ENCODE results near the gene HPS1. TPM values are rescaled to one million over a fixed set of nuclear protein-coding genes. Genes with fewer than 3 reads are reported as not detected.

Gene HPS1
- total and polyA plus RNA-seq, 2 of the 4 experiments (the other 2 are of a cell fraction), result 14.0 to 55.2 TPM

DNA sequence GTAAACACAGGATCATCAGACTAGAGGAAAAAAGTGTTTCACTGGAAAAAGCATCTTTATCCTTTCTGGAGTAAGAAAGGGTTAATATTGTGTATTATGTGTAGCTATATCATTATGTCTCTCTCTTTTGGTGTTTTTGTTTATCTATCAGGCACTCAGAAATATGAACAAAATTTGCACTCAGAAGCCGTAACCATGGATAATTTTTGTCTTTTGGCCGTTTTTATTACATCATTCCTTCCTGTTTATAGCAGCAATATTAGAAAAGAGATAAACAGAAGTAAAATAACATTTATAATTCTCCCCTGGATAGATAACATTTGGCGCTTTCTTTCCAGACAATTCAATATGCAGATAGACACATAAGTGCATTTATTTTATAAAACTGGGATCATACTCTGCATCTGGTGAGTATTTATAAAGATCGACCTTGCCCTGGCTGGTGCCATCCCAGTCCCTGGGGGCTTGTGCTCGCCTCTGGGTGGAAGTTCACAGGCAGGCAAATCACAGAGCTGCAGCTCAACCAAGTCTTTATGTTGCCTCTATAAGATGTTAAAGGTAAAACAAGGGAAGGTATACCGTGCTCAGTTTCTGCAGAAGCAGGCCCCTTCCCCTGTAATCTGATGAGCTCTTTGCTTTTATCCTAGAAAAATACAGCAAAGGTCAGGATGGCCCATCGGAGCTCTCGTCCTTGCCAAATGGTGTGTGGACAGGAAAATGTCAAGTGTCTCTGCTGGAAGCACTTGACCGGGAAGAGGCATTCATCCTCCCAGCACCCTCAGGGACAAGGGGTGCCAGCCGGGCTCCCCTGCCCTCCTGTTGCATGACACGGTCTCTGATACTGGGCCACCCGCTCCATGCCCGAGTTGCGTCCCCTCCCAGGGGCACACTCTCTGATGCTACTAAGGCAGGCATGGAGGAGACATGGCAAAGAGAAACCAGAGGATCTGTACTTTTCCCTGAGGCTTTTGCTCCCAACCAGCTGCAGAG, 75.6 kb downstream of the HPS1 start:
- Histone ChIP-seq H2BK20ac (ENCODE audit: low read depth, low read length) (peak overlapping the region; percentile 5; the same call in 1 of the 2 replicates), H3K36me3 (ENCODE audit: control insufficient read depth, insufficient read depth, low read length) (no peaks in the 10 kb centered on the region), H3K18ac (ENCODE audit: low read depth, low read length) (no peak overlapping the region), H3K9me3 (ENCODE audit: control insufficient read depth, insufficient read depth, low read length) (no peaks in the 10 kb centered on the region), H4K8ac (ENCODE audit: low read depth in 2 of 2, low read length in 2 of 2) (no peak overlapping the region; a peak in 1 of 4 replicates), H3K4me1 (ENCODE audit: control insufficient read depth, insufficient read depth, low read length) (peaks cover 23% of the 10 kb centered on the region), H2BK120ac (ENCODE audit: low read depth, low read length) (peak overlapping the region; percentile 22; the same call in 1 of the 2 replicates), H3K23ac (ENCODE audit: low read depth, low read length) (no peak overlapping the region), H3K9ac (ENCODE audit: low read depth, low read length) (no peak overlapping the region), H3K14ac (replicated peaks; ENCODE audit: low read depth, low read length) (0 out of 2 replicates have a peak overlapping the region, but pooled peaks have one; percentile 50), H2BK15ac (ENCODE audit: low read depth, low read length) (no peak overlapping the region), H3K79me1 (ENCODE audit: low read depth in 1 of 2, low read length in 2 of 2) (no peaks in the 10 kb centered on the region), H3K56ac (ENCODE audit: extremely low read depth, insufficient read depth, low read length) (no peak overlapping the region), H4K20me1 (ENCODE audit: insufficient read depth, low read length) (no peaks in the 10 kb centered on the region), H2AFZ (replicated peaks; ENCODE audit: low read length, poor library complexity) (peak overlapping the region; percentile 34), H3K9me1 (ENCODE audit: insufficient read depth, low read length) (peaks cover 20% of the 10 kb centered on the region), H2AK5ac (ENCODE audit: low read depth, low read length) (peak overlapping the region; percentile 23; the same call in 1 of the 2 replicates), H3K27ac (ENCODE audit: insufficient read depth, low read length) (no peak overlapping the region), H4K5ac (ENCODE audit: low read depth, low read length) (no peak overlapping the region; the same call in 1 of the 2 replicates), H3K4me2 (ENCODE audit: low read depth, low read length) (no peak overlapping the region), H2BK5ac (ENCODE audit: low read depth, low read length, poor library complexity, severe bottlenecking) (no peak overlapping the region), H3K4ac (ENCODE audit: low read depth, low read length) (peak overlapping the region; percentile 7; the same call in 1 of the 2 replicates), H2AK9ac (replicated peaks; ENCODE audit: low read depth, low read length, poor library complexity) (no peak overlapping the region), H3K4me3 (ENCODE audit: insufficient read depth, low read depth, low read length) (no peak overlapping the region), H3K27me3 (ENCODE audit: control insufficient read depth, insufficient read depth, low read length) (no peaks in the 10 kb centered on the region), H4K91ac (ENCODE audit: insufficient read depth, low read depth, low read length) (peak overlapping the region; percentile 5; the same call in 1 of the 2 replicates)
- no TSS peak for BruUV-seq (replicated peaks)
- intact Hi-C loops (cut with micrococcal nuclease), result no loop called here
- 67% methylated on average over 3 of the region's 14 CpGs; no CpG with 5 or more reads in 1 of the 2 experiments for WGBS, 2 experiments (ENCODE audit: extremely low coverage in 2 of 2, insufficient read length in 1 of 2)
- no peak for ATAC-seq (ENCODE audit: low read depth)
- DNase-seq, result no peak
- CTCF ChIA-PET, result interaction anchor here (2.1 kb wide), 1 partner anchor 62 kb away, joined by 5 read pairs; no protein-coding TSS in a partner anchor
- in situ Hi-C loops (cut with MboI; ENCODE audit: low sequenced_read_pairs), result no loop called here
- POLR2A ChIA-PET (ENCODE audit: unreplicated experiment), result no interaction called here
- dilution Hi-C loops (cut with HindIII; ENCODE audit: low sequenced_read_pairs, unreplicated experiment), result no loop called here
- no peak for TF ChIP-seq CEBPB (IDR thresholded peaks at IDR 0.05; ENCODE audit: low read depth, low read length)
- no peak for TF ChIP-seq BHLHE40 (IDR thresholded peaks at IDR 0.05; ENCODE audit: low read depth, low read length)
- TF ChIP-seq, protein P1, sequence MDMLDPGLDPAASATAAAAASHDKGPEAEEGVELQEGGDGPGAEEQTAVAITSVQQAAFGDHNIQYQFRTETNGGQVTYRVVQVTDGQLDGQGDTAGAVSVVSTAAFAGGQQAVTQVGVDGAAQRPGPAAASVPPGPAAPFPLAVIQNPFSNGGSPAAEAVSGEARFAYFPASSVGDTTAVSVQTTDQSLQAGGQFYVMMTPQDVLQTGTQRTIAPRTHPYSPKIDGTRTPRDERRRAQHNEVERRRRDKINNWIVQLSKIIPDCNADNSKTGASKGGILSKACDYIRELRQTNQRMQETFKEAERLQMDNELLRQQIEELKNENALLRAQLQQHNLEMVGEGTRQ (IDR thresholded peaks at IDR 0.05; ENCODE audit: low read depth, low read length), result no peak
- no peak for TF ChIP-seq POLR2A (IDR thresholded peaks at IDR 0.05; ENCODE audit: low read depth, low read length)
- no peak for TF ChIP-seq CHD1 (IDR thresholded peaks at IDR 0.05; ENCODE audit: low read depth, low read length)
- TF ChIP-seq NFE2L2 (IDR thresholded peaks at IDR 0.05; ENCODE audit: low read depth, low read length), result no peak
- TF ChIP-seq RCOR1 (IDR thresholded peaks at IDR 0.05; ENCODE audit: insufficient replicate concordance, low read length), result no peak
- no peak for TF ChIP-seq SMC3 (IDR thresholded peaks at IDR 0.05; ENCODE audit: low read depth, low read length)
- TF ChIP-seq, protein P2, sequence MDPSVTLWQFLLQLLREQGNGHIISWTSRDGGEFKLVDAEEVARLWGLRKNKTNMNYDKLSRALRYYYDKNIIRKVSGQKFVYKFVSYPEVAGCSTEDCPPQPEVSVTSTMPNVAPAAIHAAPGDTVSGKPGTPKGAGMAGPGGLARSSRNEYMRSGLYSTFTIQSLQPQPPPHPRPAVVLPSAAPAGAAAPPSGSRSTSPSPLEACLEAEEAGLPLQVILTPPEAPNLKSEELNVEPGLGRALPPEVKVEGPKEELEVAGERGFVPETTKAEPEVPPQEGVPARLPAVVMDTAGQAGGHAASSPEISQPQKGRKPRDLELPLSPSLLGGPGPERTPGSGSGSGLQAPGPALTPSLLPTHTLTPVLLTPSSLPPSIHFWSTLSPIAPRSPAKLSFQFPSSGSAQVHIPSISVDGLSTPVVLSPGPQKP (IDR thresholded peaks at IDR 0.05; ENCODE audit: borderline replicate concordance, low read depth, low read length), result no peak
- no peak for TF ChIP-seq RAD21 (IDR thresholded peaks at IDR 0.05; ENCODE audit: low read length)
- TF ChIP-seq FOS (IDR thresholded peaks at IDR 0.05; ENCODE audit: low read depth, low read length), result no peak
- TF ChIP-seq, protein P3, sequence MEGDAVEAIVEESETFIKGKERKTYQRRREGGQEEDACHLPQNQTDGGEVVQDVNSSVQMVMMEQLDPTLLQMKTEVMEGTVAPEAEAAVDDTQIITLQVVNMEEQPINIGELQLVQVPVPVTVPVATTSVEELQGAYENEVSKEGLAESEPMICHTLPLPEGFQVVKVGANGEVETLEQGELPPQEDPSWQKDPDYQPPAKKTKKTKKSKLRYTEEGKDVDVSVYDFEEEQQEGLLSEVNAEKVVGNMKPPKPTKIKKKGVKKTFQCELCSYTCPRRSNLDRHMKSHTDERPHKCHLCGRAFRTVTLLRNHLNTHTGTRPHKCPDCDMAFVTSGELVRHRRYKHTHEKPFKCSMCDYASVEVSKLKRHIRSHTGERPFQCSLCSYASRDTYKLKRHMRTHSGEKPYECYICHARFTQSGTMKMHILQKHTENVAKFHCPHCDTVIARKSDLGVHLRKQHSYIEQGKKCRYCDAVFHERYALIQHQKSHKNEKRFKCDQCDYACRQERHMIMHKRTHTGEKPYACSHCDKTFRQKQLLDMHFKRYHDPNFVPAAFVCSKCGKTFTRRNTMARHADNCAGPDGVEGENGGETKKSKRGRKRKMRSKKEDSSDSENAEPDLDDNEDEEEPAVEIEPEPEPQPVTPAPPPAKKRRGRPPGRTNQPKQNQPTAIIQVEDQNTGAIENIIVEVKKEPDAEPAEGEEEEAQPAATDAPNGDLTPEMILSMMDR (conservative IDR thresholded peaks at IDR 0.05; ENCODE audit: low read depth, low read length), result no peak
- TF ChIP-seq MXI1 (IDR thresholded peaks at IDR 0.05; ENCODE audit: borderline replicate concordance, low read depth, low read length), result no peak

Measured in IMR-90 (cell line).